ENCODE results near the gene ALKBH6. TPM values are rescaled to one million over a fixed set of nuclear protein-coding genes. Genes with fewer than 3 reads are reported as not detected.

The ALKBH6 gene
- total and polyA plus RNA-seq, 2 donors from 2014 or later = 21.5 to 21.7 TPM

- Histone ChIP-seq H3K27ac (ENCODE audit: low read depth in 2 of 2, low read length in 2 of 2) (no peak overlapping the region), H3K27me3 (ENCODE audit: control insufficient read depth, insufficient read depth, low read length) (no peaks in the 10 kb centered on the region), H3K4me3 (ENCODE audit: low read length in 3 of 3) (no peak overlapping the region), H3K9me3 (ENCODE audit: control insufficient read depth in 2 of 3, insufficient read depth in 1 of 3, low read length in 3 of 3) (no peaks in the 10 kb centered on the region), H3K9ac (ENCODE audit: low read length in 3 of 3) (no peak overlapping the region), H3K4me1 (ENCODE audit: control insufficient read depth in 2 of 3, insufficient read depth in 2 of 3, low read depth in 1 of 3, low read length in 3 of 3) (peaks cover 0 to 4% (median 0%) of the 10 kb centered on the region in 3 donors), H3K36me3 (ENCODE audit: control insufficient read depth in 2 of 3, insufficient read depth in 3 of 3, low read length in 3 of 3) (no peaks in the 10 kb centered on the region)
- DNase-seq = no peak
- FAIRE-seq = no peak
- intact Hi-C loops (cut with DNase I) = no loop called here
- no peak for TF ChIP-seq CTCF (IDR thresholded peaks at IDR 0.05; ENCODE audit: borderline replicate concordance, extremely low read depth, insufficient read depth)
Observed at GRCh38 chr19:36059180-36059910, 45.3 kb upstream of the ALKBH6 start.

- no peak for FAIRE-seq
- TF ChIP-seq CTCF (IDR thresholded peaks at IDR 0.05; ENCODE audit: borderline replicate concordance, extremely low read depth, insufficient read depth) = no peak
- intact Hi-C loops (cut with DNase I) = no loop called here
- no peaks in the 10 kb centered on the region for H3K27me3 ChIP-seq (ENCODE audit: control insufficient read depth, insufficient read depth, low read length)
- DNase-seq = peak in 2 of 5 donors; percentile 21 to 42
- H3K9ac ChIP-seq (ENCODE audit: low read length in 3 of 3) = no peak overlapping the region
- H3K9me3 ChIP-seq (ENCODE audit: control insufficient read depth in 2 of 3, insufficient read depth in 1 of 3, low read length in 3 of 3) = no peaks in the 10 kb centered on the region
- peaks cover 0 to 4% (median 0%) of the 10 kb centered on the region in 3 donors for H3K4me1 ChIP-seq (ENCODE audit: control insufficient read depth in 2 of 3, insufficient read depth in 2 of 3, low read depth in 1 of 3, low read length in 3 of 3)
- no peak overlapping the region for H3K4me3 ChIP-seq (ENCODE audit: low read length in 3 of 3)
- H3K36me3 ChIP-seq (ENCODE audit: control insufficient read depth in 2 of 3, insufficient read depth in 3 of 3, low read length in 3 of 3) = no peaks in the 10 kb centered on the region
- H3K27ac ChIP-seq (ENCODE audit: low read depth in 2 of 2, low read length in 2 of 2) = no peak overlapping the region
Observed at GRCh38 chr19:36058481-36059179, 44.6 kb upstream of the ALKBH6 start.

GRCh38 chr19:36054733-36055686 is 41.0 kb upstream of the ALKBH6 start, which contains the start of gene WDR62:
Gene WDR62, plus strand, starts transcription at chr19:36054897. Its CDS starts 75 bp downstream, at chr19:36054972.
- FAIRE-seq (no peak), DNase-seq (peak; percentile 96 to 98 (median 97))
- Histone ChIP-seq H3K36me3 (ENCODE audit: control insufficient read depth in 2 of 3, insufficient read depth in 3 of 3, low read length in 3 of 3) (no peaks in the 10 kb centered on the region), H3K27me3 (ENCODE audit: control insufficient read depth, insufficient read depth, low read length) (no peaks in the 10 kb centered on the region), H3K9me3 (ENCODE audit: control insufficient read depth in 2 of 3, insufficient read depth in 1 of 3, low read length in 3 of 3) (no peaks in the 10 kb centered on the region), H3K4me1 (ENCODE audit: control insufficient read depth in 2 of 3, insufficient read depth in 2 of 3, low read depth in 1 of 3, low read length in 3 of 3) (peaks cover 0 to 7% (median 0%) of the 10 kb centered on the region in 3 donors), H3K4me3 (ENCODE audit: low read length in 3 of 3) (peak within 1 kb of the TSS; percentile 77 to 94 (median 80)), H3K27ac (ENCODE audit: low read depth in 2 of 2, low read length in 2 of 2) (peak within 1 kb of the TSS; percentile 97 to 98), H3K9ac (ENCODE audit: low read length in 3 of 3) (peak within 1 kb of the TSS; percentile 7 to 95 (median 83))
- no peak for TF ChIP-seq CTCF (IDR thresholded peaks at IDR 0.05; ENCODE audit: borderline replicate concordance, extremely low read depth, insufficient read depth)
- intact Hi-C loops (cut with DNase I) = no loop called here
